SK-N-MC (cell line): ENCODE results near the gene RAB6B.

Experiments
- EZH2 ChIP-seq: fragments of 200-600 bp; sonication (generic); IDR thresholded peaks from one replicate; pipeline ENCODE4 v1.6.1; 2017; ENCODE audit warnings: antibody characterized with exemption
- POLR2AphosphoS5 ChIP-seq: IDR thresholded peaks from 2 replicates; pipeline ENCODE4 v1.6.1; 2012; ENCODE audit warnings: mild to moderate bottlenecking, low read depth, low read length, borderline replicate concordance

DNA sequence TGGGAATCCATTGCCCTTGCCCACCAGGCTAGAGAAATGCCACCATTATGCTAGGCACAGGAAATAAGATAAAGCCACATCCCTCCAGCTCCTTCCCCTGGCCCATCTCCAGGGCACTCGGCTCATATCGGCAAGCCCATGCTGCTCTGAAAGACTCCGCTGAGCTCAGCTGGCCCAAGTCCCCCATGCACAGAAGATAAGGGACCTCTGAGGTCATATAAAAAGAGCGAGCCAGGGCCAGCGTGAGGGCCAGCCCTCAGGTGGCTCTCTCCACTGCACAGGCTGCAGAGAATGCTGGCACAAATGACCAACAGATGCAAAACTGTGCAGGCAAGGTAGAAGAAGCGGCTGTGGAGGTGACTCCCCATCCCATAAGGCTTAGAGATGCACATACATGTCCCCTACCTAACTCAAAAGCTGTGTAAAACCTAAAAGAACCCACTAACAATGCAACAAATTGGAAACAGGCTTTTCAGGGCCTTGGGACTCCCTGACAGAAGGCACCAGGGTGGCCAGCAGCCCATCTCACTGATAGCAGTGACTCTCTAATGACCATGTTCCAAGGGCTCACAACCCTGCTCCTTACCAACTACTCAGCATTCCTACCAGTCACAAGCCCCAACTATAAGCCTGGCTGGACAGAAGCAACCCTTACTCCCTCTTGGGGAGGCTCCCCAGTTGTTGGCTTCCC lies 3.0 kb downstream of the RAB6B start:
- TF ChIP-seq EZH2 = no peak
- no peak for TF ChIP-seq POLR2AphosphoS5
